ENCODE measurements around the gene SLC24A4.

The SLC24A4 gene

GRCh38 chr14:92473261-92473968, 150.4 kb downstream of the SLC24A4 start:
- no peaks in the 10 kb centered on the region for H3K36me3 Mint-ChIP-seq (ENCODE audit: insufficient read depth)

DNA sequence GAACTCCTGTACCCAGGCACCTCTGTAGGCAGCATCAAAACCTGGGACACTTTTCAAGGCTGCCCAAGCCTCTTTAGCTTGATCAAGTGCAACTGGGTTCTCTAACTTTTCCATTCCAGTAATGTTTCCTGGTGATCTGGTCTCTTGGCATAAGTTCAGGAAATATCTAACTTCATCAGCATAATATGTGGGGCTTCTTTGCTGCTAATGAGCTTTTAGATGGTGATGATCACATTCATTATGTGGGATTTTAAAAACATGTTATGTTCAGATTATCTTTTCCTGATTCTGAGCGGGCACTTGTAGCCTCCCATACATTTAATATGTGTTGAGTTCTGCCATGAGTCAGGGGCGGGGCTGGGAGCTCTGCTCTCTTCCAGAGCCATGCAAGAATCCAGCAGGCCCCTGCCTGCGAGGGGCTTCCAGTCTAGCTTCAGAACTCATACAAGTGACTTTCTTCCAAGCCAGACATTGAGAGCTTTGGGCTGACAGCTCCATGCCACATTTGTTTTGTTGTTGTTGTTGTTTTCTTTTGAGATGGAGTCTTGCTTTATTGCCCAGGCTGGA, 151.1 kb downstream of the SLC24A4 start:
- DNase-seq (ENCODE audit: low spot score in 2 of 2): no peak
- Mint-ChIP-seq H3K9me3 (no peaks in the 10 kb centered on the region), H3K36me3 (ENCODE audit: insufficient read depth) (no peaks in the 10 kb centered on the region), H3K4me1 (no peaks in the 10 kb centered on the region), H3K27me3 (no peaks in the 10 kb centered on the region), H3K4me3 (no peak overlapping the region), H3K27ac (ENCODE audit: low read depth) (no peak overlapping the region)
- ATAC-seq (replicated peaks; ENCODE audit: extremely low read depth, poor library complexity, severe bottlenecking): no peak

More at GRCh38 chr14:92473261-92473968, 150.4 kb downstream of the SLC24A4 start:
- H3K4me1 Mint-ChIP-seq: no peaks in the 10 kb centered on the region
- H3K27ac Mint-ChIP-seq (ENCODE audit: low read depth): no peak overlapping the region
- no peak overlapping the region for H3K4me3 Mint-ChIP-seq
- no peaks in the 10 kb centered on the region for H3K27me3 Mint-ChIP-seq
- H3K9me3 Mint-ChIP-seq: no peaks in the 10 kb centered on the region
- DNase-seq (ENCODE audit: low spot score in 2 of 2) (no peak), ATAC-seq (replicated peaks; ENCODE audit: extremely low read depth, poor library complexity, severe bottlenecking) (no peak)

GRCh38 chr14:92475037-92475436, 152.1 kb downstream of the SLC24A4 start:
- no peaks in the 10 kb centered on the region for H3K27me3 Mint-ChIP-seq
- H3K9me3 Mint-ChIP-seq: no peaks in the 10 kb centered on the region
- no peak overlapping the region for H3K27ac Mint-ChIP-seq (ENCODE audit: low read depth)
- no peaks in the 10 kb centered on the region for H3K4me1 Mint-ChIP-seq
- peaks cover 2% of the 10 kb centered on the region for H3K36me3 Mint-ChIP-seq (ENCODE audit: insufficient read depth)
- H3K4me3 Mint-ChIP-seq: no peak overlapping the region
- DNase-seq (ENCODE audit: low spot score in 2 of 2): no peak
- no peak for ATAC-seq (replicated peaks; ENCODE audit: extremely low read depth, poor library complexity, severe bottlenecking)

- H3K36me3 Mint-ChIP-seq (ENCODE audit: insufficient read depth): peaks cover 2% of the 10 kb centered on the region
- no peak overlapping the region for H3K4me3 Mint-ChIP-seq
- no peak overlapping the region for H3K27ac Mint-ChIP-seq (ENCODE audit: low read depth)
- no peak for DNase-seq (ENCODE audit: low spot score in 2 of 2)
- no peaks in the 10 kb centered on the region for H3K27me3 Mint-ChIP-seq
- ATAC-seq (replicated peaks; ENCODE audit: extremely low read depth, poor library complexity, severe bottlenecking): no peak
- no peaks in the 10 kb centered on the region for H3K4me1 Mint-ChIP-seq
- no peaks in the 10 kb centered on the region for H3K9me3 Mint-ChIP-seq
Measured at GRCh38 chr14:92475451-92476187, 152.7 kb downstream of the SLC24A4 start.

- Mint-ChIP-seq H3K36me3 (ENCODE audit: insufficient read depth) (peaks cover 2% of the 10 kb centered on the region), H3K27ac (ENCODE audit: low read depth) (no peak overlapping the region), H3K27me3 (no peaks in the 10 kb centered on the region), H3K9me3 (no peaks in the 10 kb centered on the region), H3K4me1 (no peaks in the 10 kb centered on the region), H3K4me3 (no peak overlapping the region)
- no peak for DNase-seq (ENCODE audit: low spot score in 2 of 2)
- ATAC-seq (replicated peaks; ENCODE audit: extremely low read depth, poor library complexity, severe bottlenecking): no peak
Measured at GRCh38 chr14:92480856-92481255, 157.9 kb downstream of the SLC24A4 start.

DNA sequence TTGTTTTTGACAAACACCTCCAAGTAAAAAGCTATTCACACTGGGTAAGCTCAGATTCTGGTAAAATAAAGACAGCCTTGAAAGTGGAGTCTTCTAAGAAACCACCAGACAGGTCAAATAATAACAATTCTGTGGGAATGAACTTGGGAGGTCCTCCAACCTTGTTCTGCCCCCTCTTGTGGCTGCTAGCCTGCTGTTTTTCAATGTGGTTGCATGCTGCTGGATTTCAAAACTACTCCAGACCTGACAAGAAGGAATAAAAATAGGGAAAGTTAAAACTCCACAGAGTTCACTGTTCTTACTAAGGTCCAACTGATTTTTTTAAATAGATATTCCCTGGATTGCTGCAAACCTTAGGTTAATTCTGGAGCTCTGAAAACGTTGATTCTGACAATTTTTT, 158.4 kb downstream of the SLC24A4 start:
- no peak overlapping the region for H3K4me3 Mint-ChIP-seq
- ATAC-seq (replicated peaks; ENCODE audit: extremely low read depth, poor library complexity, severe bottlenecking) (no peak), DNase-seq (ENCODE audit: low spot score in 2 of 2) (no peak)
- H3K4me1 Mint-ChIP-seq: no peaks in the 10 kb centered on the region
- peaks cover 2% of the 10 kb centered on the region for H3K36me3 Mint-ChIP-seq (ENCODE audit: insufficient read depth)
- H3K27me3 Mint-ChIP-seq: no peaks in the 10 kb centered on the region
- H3K27ac Mint-ChIP-seq (ENCODE audit: low read depth): no peak overlapping the region
- no peaks in the 10 kb centered on the region for H3K9me3 Mint-ChIP-seq

- DNase-seq (ENCODE audit: low spot score in 2 of 2) (peak in 1 of 2 donors; percentile 11), ATAC-seq (replicated peaks; ENCODE audit: extremely low read depth, poor library complexity, severe bottlenecking) (no peak)
- no peaks in the 10 kb centered on the region for H3K9me3 Mint-ChIP-seq
- peaks cover 2% of the 10 kb centered on the region for H3K36me3 Mint-ChIP-seq (ENCODE audit: insufficient read depth)
- no peaks in the 10 kb centered on the region for H3K27me3 Mint-ChIP-seq
- no peak overlapping the region for H3K27ac Mint-ChIP-seq (ENCODE audit: low read depth)
- no peaks in the 10 kb centered on the region for H3K4me1 Mint-ChIP-seq
- H3K4me3 Mint-ChIP-seq: no peak overlapping the region
Measured at GRCh38 chr14:92481811-92482555, 159.0 kb downstream of the SLC24A4 start.

GRCh38 chr14:92482621-92483319, 159.8 kb downstream of the SLC24A4 start:
- Mint-ChIP-seq H3K36me3 (ENCODE audit: insufficient read depth) (peaks cover 2% of the 10 kb centered on the region), H3K4me3 (no peak overlapping the region), H3K4me1 (no peaks in the 10 kb centered on the region), H3K9me3 (no peaks in the 10 kb centered on the region), H3K27me3 (no peaks in the 10 kb centered on the region), H3K27ac (ENCODE audit: low read depth) (no peak overlapping the region)
- peak in 1 of 2 donors; percentile 5 for DNase-seq (ENCODE audit: low spot score in 2 of 2)
- ATAC-seq (replicated peaks; ENCODE audit: extremely low read depth, poor library complexity, severe bottlenecking): no peak

DNA sequence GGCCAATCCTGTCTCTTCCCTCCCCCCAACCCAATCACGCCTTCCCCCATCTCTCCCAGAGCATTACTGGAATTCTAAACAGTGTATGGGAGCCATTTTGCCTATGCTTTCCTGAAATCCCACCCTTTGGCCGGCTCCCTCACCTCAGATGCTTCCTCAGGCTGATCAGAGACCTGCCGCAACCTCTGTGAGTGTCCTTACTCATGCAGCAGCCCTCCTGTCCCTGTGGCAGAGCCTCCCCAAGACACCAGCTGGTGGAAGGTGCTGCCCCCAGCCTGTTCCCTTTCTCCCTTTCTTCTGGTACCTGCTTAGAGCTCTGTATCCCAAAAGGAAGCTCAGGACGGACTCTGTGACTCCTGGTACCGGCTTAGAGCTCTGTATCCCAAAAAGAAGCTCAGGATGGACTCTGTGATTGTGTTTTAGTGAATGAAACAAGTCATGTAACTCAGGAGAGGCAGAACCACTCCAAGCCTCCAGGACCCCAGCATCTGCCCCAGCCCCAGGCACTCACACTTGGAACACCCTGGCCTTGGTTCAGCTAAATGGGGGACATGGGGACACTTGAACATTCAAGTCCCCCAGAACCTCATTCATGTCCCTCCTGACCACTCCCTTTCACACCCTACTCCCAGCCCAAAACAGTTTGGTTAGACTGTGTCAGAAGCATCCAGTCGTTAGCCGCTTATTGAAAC, 161.3 kb downstream of the SLC24A4 start:
- Mint-ChIP-seq H3K4me1 (no peaks in the 10 kb centered on the region), H3K27ac (ENCODE audit: low read depth) (no peak overlapping the region), H3K4me3 (no peak overlapping the region), H3K36me3 (ENCODE audit: insufficient read depth) (peaks cover 2% of the 10 kb centered on the region), H3K27me3 (no peaks in the 10 kb centered on the region), H3K9me3 (no peaks in the 10 kb centered on the region)
- DNase-seq (ENCODE audit: low spot score in 2 of 2) (no peak), ATAC-seq (replicated peaks; ENCODE audit: extremely low read depth, poor library complexity, severe bottlenecking) (no peak)

- H3K4me1 Mint-ChIP-seq: no peaks in the 10 kb centered on the region
- no peaks in the 10 kb centered on the region for H3K9me3 Mint-ChIP-seq
Measured at GRCh38 chr14:92486881-92487280, 163.9 kb downstream of the SLC24A4 start.

DNA sequence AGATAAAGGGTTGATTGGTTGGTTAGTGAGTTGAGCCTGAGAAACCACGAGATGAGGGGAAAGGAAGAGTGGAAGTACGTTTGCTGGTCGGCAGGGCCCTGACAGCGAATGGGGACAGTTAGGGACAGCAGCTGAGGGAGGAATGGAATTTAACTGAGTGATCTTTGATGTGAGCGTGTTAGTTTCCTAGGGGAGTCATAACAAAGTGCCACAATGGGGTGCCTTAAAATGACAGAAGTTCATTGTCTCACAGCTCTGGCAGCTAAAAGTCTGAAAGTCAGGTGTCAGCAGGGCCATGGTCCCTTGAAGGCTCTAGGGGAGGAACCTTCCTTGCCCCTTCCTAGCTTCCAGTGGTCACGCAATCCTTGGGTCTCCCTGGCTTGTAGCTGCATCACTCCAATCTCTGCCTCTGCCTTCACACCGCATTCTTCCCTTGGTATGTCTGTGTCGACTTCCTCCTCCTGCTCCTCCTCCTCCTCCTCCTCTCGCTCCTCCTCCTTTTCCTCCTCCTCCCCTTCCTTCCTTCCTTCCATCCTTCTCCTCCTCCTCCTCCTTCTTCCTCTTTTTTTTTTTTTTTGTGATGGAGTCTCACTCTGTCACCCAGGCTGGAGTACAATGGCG, 164.7 kb downstream of the SLC24A4 start:
- Mint-ChIP-seq H3K27ac (ENCODE audit: low read depth) (no peak overlapping the region), H3K9me3 (no peaks in the 10 kb centered on the region), H3K36me3 (ENCODE audit: insufficient read depth) (no peaks in the 10 kb centered on the region), H3K4me3 (no peak overlapping the region), H3K4me1 (no peaks in the 10 kb centered on the region), H3K27me3 (no peaks in the 10 kb centered on the region)
- DNase-seq (ENCODE audit: low spot score in 2 of 2): no peak
- ATAC-seq (replicated peaks; ENCODE audit: extremely low read depth, poor library complexity, severe bottlenecking): no peak

More at GRCh38 chr14:92486881-92487280, 163.9 kb downstream of the SLC24A4 start:
- DNase-seq (ENCODE audit: low spot score in 2 of 2) (no peak), ATAC-seq (replicated peaks; ENCODE audit: extremely low read depth, poor library complexity, severe bottlenecking) (no peak)
- Mint-ChIP-seq H3K27ac (ENCODE audit: low read depth) (no peak overlapping the region), H3K36me3 (ENCODE audit: insufficient read depth) (no peaks in the 10 kb centered on the region), H3K27me3 (no peaks in the 10 kb centered on the region), H3K4me3 (no peak overlapping the region)
